Measurements from ENCODE around the gene ARL4A. TPM values are rescaled to one million over a fixed set of nuclear protein-coding genes. Genes with fewer than 3 reads are reported as not detected.

Gene ARL4A
- total and polyA plus RNA-seq, 2 of the 8 experiments (the other 6 are each of a cell fraction or from before 2014, with no cell fraction given) = 14.5 to 29.2 TPM

- H4K91ac ChIP-seq (replicated peaks; ENCODE audit: insufficient read length, low read length) = no peak overlapping the region
- H3K4me3 ChIP-seq (ENCODE audit: extremely low read depth in 1 of 4, insufficient read depth in 2 of 4, low read depth in 3 of 4, low read length in 4 of 4) = no peak overlapping the region
- no peak overlapping the region for H4K5ac ChIP-seq (ENCODE audit: insufficient read length, low read depth, low read length)
- H2AK5ac ChIP-seq (ENCODE audit: low read depth, low read length) = no peak overlapping the region
- H3K9me3 ChIP-seq (ENCODE audit: insufficient read depth in 2 of 2, low read depth in 1 of 2, low read length in 1 of 2) = no peaks in the 10 kb centered on the region
- no peak overlapping the region for H2BK20ac ChIP-seq (ENCODE audit: low read length)
- no peak overlapping the region for H4K8ac ChIP-seq (ENCODE audit: extremely low read depth, insufficient read depth, low read length)
- no peaks in the 10 kb centered on the region for H4K20me1 ChIP-seq (replicated peaks in 1 of 2; ENCODE audit: control insufficient read depth in 1 of 2, insufficient read depth in 2 of 2, low read length in 2 of 2)
- no peak overlapping the region for H3K14ac ChIP-seq (ENCODE audit: insufficient read length)
- H2BK12ac ChIP-seq (ENCODE audit: low read depth, low read length) = no peak overlapping the region; the same call in 1 of the 2 replicates
- no peak overlapping the region for H2BK15ac ChIP-seq (ENCODE audit: low read length)
- WGBS, 2 experiments (ENCODE audit: extremely low coverage in 1 of 2, insufficient coverage in 1 of 2, insufficient read length in 1 of 2, insufficient replicate concordance in 2 of 2, low coverage in 1 of 2, low lambda C conversion rate in 2 of 2, missing lambda C conversion rate in 1 of 2) = 100% methylated on average over 1 of the region's 1 CpG; no CpG with 5 or more reads in 1 of the 2 experiments
- H3K36me3 ChIP-seq (ENCODE audit: control insufficient read depth in 2 of 4, insufficient read depth in 4 of 4, low read length in 3 of 4) = no peaks in the 10 kb centered on the region
- DNase-seq (ENCODE audit: low read depth in 1 of 2, low spot score in 2 of 2) (no peak), FAIRE-seq (no peak)
- H3K9ac ChIP-seq (replicated peaks in 1 of 4; ENCODE audit: extremely low read depth in 1 of 4, low read depth in 3 of 4, low read length in 3 of 4) = no peak overlapping the region
- H2BK5ac ChIP-seq (ENCODE audit: low read depth, low read length) = no peak overlapping the region
- H2AFZ ChIP-seq (ENCODE audit: low read length) = no peak overlapping the region
- H3K56ac ChIP-seq (replicated peaks; ENCODE audit: insufficient read length, low read depth, low read length) = no peak overlapping the region
- no peaks in the 10 kb centered on the region for H3K27me3 ChIP-seq (replicated peaks in 1 of 4; ENCODE audit: control insufficient read depth in 3 of 4, extremely low read depth in 1 of 4, insufficient read depth in 3 of 4, low read length in 3 of 4)
- H3K4me1 ChIP-seq (replicated peaks in 1 of 4; ENCODE audit: control insufficient read depth in 3 of 4, insufficient read depth in 4 of 4, low read length in 3 of 4) = peaks cover 0 to 9% (median 4%) of the 10 kb centered on the region in 4 experiments; a peak in 4 of 7 replicates
- no peak overlapping the region for H3K4ac ChIP-seq (replicated peaks; ENCODE audit: insufficient read length, low read depth, low read length)
- H2BK120ac ChIP-seq (replicated peaks; ENCODE audit: low read depth, low read length) = no peak overlapping the region
- no peak overlapping the region for H3K23ac ChIP-seq (ENCODE audit: insufficient read length)
- H3K79me1 ChIP-seq (ENCODE audit: low read depth, low read length) = no peaks in the 10 kb centered on the region
- no peak overlapping the region for H3K18ac ChIP-seq (ENCODE audit: extremely low read depth, low read length)
- H3K4me2 ChIP-seq (ENCODE audit: insufficient read depth in 1 of 2, low read depth in 2 of 2, low read length in 2 of 2) = no peak overlapping the region
- ChIA-PET CTCF (ENCODE audit: partially characterized antibody) (interaction anchor here (0.7 to 1.0 kb wide), 2 partner anchors 213 to 385 kb away, joined by 3 to 4 read pairs; no protein-coding TSS in a partner anchor), POLR2A (ENCODE audit: partially characterized antibody) (no interaction called here)
- H3K27ac ChIP-seq (ENCODE audit: low read depth, low read length) = no peak overlapping the region
- H3K23me2 ChIP-seq (ENCODE audit: low read depth, low read length) = no peaks in the 10 kb centered on the region
- H3K79me2 ChIP-seq (ENCODE audit: control insufficient read depth in 1 of 2, insufficient read depth in 2 of 2, low read length in 2 of 2) = no peaks in the 10 kb centered on the region
- TF ChIP-seq JUND (IDR thresholded peaks at IDR 0.05; ENCODE audit: low read length) (no peak), CEBPB (IDR thresholded peaks at IDR 0.05; ENCODE audit: low read depth, low read length) (no peak), HDAC2 (IDR thresholded peaks at IDR 0.05; ENCODE audit: borderline replicate concordance in 1 of 2, low read depth in 2 of 2, low read length in 2 of 2) (no peak), BACH1 (IDR thresholded peaks at IDR 0.05; ENCODE audit: low read length) (no peak), POLR2A (IDR thresholded peaks at IDR 0.05; ENCODE audit: control extremely low read depth in 1 of 2, low read depth in 2 of 2, low read length in 2 of 2) (no peak)
Measured at GRCh38 chr7:12732428-12732827, 45.0 kb downstream of the ARL4A start.

Data from H1 (cell line).